Pancreas (tissue), 10 donors: Measurements from ENCODE around the gene GPR146. TPM values are rescaled to one million over a fixed set of nuclear protein-coding genes. Genes with fewer than 3 reads are reported as not detected.

Source experiments
- ATAC-seq, 4 donors: fragments of 200-7000 bp; cut with Tn5 transposase; one replicate each; pipeline versions ENCODE4 v1.8.0 to v1.9.1; 2020; ENCODE audit warnings: mild to moderate bottlenecking in 4 of 4, moderate library complexity in 4 of 4
- DNase-seq, 6 donors: peaks; one replicate each; pipeline ENCODE4 v3.0.0-alpha.2; 2020
- FAIRE-seq: peaks from 2 replicates; lab custom pipeline; 2012; peaks lifted over from hg19 to GRCh38; lab: Jason Lieb, UNC
- H3K27ac ChIP-seq, 4 donors: fragments of 200-600 bp; sonication (generic); 1 replicate in 3 of 4; 2 replicates in 1 of 4; pipeline versions ENCODE4 v1.5.0 to v1.8.0; 2020
- H3K27me3 ChIP-seq, 4 donors: fragments of 200-600 bp; one replicate each; pipeline ENCODE4 v1.8.0; 2021
- H3K36me3 ChIP-seq, 3 donors: fragments of 200-600 bp; sonication (generic) in 1 of 3; one replicate each; pipeline versions ENCODE4 v1.5.0 to v1.8.0; 2020 to 2021
- H3K4me1 ChIP-seq, 3 donors: fragments of 200-600 bp; one replicate each; pipeline ENCODE4 v1.8.0; 2021
- H3K4me3 ChIP-seq, 4 donors: fragments of 200-600 bp; sonication (generic) in 2 of 4; one replicate each; pipeline versions ENCODE4 v1.5.0 to v1.8.0; 2020 to 2021
- H3K9me3 ChIP-seq, 4 donors: fragments of 200-600 bp; one replicate each; pipeline ENCODE4 v1.8.0; 2021
- WGBS, 2 donors: extraction: QIAGEN DNeasy Blood & Tissue Kit; methylation state at CpG; one replicate each; pipeline ENCODE4 v1.1.7; 2013; 5-methylcytosine and 5-hydroxymethylcytosine counted together
- intact Hi-C, 3 donors: fragments of 100-400 bp; cut with DNase I; formaldehyde crosslinking; loops; one replicate each; pipeline versions ENCODE4 v1.11.1 to v1.14.2; 2022
- polyA plus RNA-seq, 2 donors: library from polyadenylated mRNA; stranded (reverse); fragments of 200-250 nt; gene quantifications; one replicate each; pipeline ENCODE4 v1.2.3, GENCODE V29; 2013
- total RNA-seq, 6 donors: library from RNA; stranded (reverse); fragmentation: NEBNext Ultra II Directional in 4 of 6; extraction: Animal tissue kit (Norgen Biotek cat#: 25700) in 4 of 6; gene quantifications; one replicate each; pipeline versions ENCODE4 v1.2.1 to v1.2.4, GENCODE V29; 2021 to 2023
- TF ChIP-seq, protein P1 (sequence below), 4 donors: fragments of 200-600 bp; sonication (generic) in 3 of 4; IDR thresholded peaks; one replicate each; pipeline versions ENCODE4 v1.5.0 to v1.8.0; 2021; ENCODE audit warnings: antibody characterized with exemption in 4 of 4
- donor health status: healthy with polysubstance abuse.
- donor health status: DM: no; HTN: no; CAD: no; lungs with moderate emphysema.
- donor health status: DM: no; HTN: no; CAD: no.
- donor health status: control.
- donor health status: control.
- donor health status: Bipolar disorder and iron deficiency.
- donor health status: DM: yes; HTN: yes; CAD: no.
- donor health status: DM: no; HTN: no; CAD: no.
- donor health status: DM: no; HTN: no; CAD: no.
- donor health status: DM: yes; HTN: yes; CAD: no.

The GPR146 gene
- total and polyA plus RNA-seq, 8 donors: 3.4 to 6.5 (median 4.1) TPM

- H3K9me3 ChIP-seq: no peaks in the 10 kb centered on the region
Observed at GRCh38 chr7:1049006-1049741, 4.8 kb downstream of the GPR146 start.

DNA sequence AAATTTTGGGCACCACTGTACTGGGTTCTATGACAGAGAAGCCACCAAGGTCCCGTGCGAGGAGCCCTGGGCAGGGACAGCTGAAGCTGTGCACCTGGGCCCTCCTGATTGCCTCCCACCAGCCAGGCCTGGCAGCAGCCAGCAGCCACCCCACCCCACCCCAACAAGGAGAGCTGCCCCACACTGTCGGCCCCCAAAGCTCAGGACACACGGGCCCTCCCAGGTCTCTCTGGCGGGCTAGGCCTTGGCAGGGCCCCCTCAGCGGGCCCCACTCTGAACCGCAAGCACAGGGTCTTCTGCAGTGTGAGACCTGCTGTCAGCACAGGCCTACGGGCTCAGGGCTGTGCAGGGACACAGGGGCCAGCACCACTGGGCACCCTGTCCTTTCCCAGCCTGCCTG is 5.5 kb downstream of the GPR146 start:
- Histone ChIP-seq H3K27ac (no peak overlapping the region), H3K27me3 (no peaks in the 10 kb centered on the region), H3K36me3 (no peaks in the 10 kb centered on the region), H3K9me3 (no peaks in the 10 kb centered on the region), H3K4me1 (peaks cover 19 to 23% (median 20%) of the 10 kb centered on the region in 3 donors), H3K4me3 (no peak overlapping the region)
- intact Hi-C loops: loop anchor here in 1 of 3 donors (10.0 kb wide), 1 partner anchor 145 kb away; no protein-coding TSS in a partner anchor
- FAIRE-seq: no peak
- TF ChIP-seq, protein P1, sequence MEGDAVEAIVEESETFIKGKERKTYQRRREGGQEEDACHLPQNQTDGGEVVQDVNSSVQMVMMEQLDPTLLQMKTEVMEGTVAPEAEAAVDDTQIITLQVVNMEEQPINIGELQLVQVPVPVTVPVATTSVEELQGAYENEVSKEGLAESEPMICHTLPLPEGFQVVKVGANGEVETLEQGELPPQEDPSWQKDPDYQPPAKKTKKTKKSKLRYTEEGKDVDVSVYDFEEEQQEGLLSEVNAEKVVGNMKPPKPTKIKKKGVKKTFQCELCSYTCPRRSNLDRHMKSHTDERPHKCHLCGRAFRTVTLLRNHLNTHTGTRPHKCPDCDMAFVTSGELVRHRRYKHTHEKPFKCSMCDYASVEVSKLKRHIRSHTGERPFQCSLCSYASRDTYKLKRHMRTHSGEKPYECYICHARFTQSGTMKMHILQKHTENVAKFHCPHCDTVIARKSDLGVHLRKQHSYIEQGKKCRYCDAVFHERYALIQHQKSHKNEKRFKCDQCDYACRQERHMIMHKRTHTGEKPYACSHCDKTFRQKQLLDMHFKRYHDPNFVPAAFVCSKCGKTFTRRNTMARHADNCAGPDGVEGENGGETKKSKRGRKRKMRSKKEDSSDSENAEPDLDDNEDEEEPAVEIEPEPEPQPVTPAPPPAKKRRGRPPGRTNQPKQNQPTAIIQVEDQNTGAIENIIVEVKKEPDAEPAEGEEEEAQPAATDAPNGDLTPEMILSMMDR (IDR thresholded peaks at IDR 0.05): no peak
- 90 to 92% methylated on average over 5 to 8 of the region's 8 CpGs for WGBS, 2 donors
- ATAC-seq: no peak
- peak in 2 of 6 donors; percentile 30 to 49 for DNase-seq

More at GRCh38 chr7:1049006-1049741, 4.8 kb downstream of the GPR146 start:
- DNase-seq (peak in 2 of 6 donors; percentile 25 to 51), ATAC-seq (no peak), FAIRE-seq (no peak)
- Histone ChIP-seq H3K4me1 (peaks cover 19 to 24% (median 20%) of the 10 kb centered on the region in 3 donors), H3K27me3 (no peaks in the 10 kb centered on the region), H3K4me3 (no peak overlapping the region), H3K36me3 (no peaks in the 10 kb centered on the region), H3K27ac (no peak overlapping the region)
- TF ChIP-seq, protein P1 (IDR thresholded peaks at IDR 0.05): no peak
- 84 to 87% methylated on average over 23 of the region's 23 CpGs for WGBS, 2 donors
- intact Hi-C loops: no loop called here

GRCh38 chr7:1050254-1050906 is 6.0 kb downstream of the GPR146 start:
- Histone ChIP-seq H3K27me3 (no peaks in the 10 kb centered on the region), H3K4me3 (no peak overlapping the region), H3K9me3 (no peaks in the 10 kb centered on the region), H3K27ac (no peak overlapping the region), H3K4me1 (peaks cover 14 to 17% (median 15%) of the 10 kb centered on the region in 3 donors), H3K36me3 (no peaks in the 10 kb centered on the region)
- FAIRE-seq (no peak), ATAC-seq (no peak), DNase-seq (peak in 1 of 6 donors; percentile 51)
- TF ChIP-seq, protein P1 (IDR thresholded peaks at IDR 0.05): no peak
- WGBS, 2 donors: 93 to 95% methylated on average over 30 of the region's 30 CpGs
- intact Hi-C loops: loop anchor here in 1 of 3 donors (10.0 kb wide), 1 partner anchor 146 kb away; no protein-coding TSS in a partner anchor

- peaks cover 8 to 12% (median 9%) of the 10 kb centered on the region in 3 donors for H3K4me1 ChIP-seq
- WGBS, 2 donors: 82 to 90% methylated on average over 22 of the region's 22 CpGs
- FAIRE-seq: no peak
Observed at GRCh38 chr7:1050956-1051690, 6.8 kb downstream of the GPR146 start.

More at GRCh38 chr7:1050956-1051690, 6.8 kb downstream of the GPR146 start:
- Histone ChIP-seq H3K9me3 (no peaks in the 10 kb centered on the region), H3K4me3 (no peak overlapping the region), H3K27me3 (no peaks in the 10 kb centered on the region), H3K36me3 (no peaks in the 10 kb centered on the region), H3K27ac (no peak overlapping the region)
- DNase-seq (peak in 2 of 6 donors; percentile 20 to 49), ATAC-seq (no peak)
- TF ChIP-seq, protein P1 (IDR thresholded peaks at IDR 0.05): no peak
- intact Hi-C loops: loop anchor here in 1 of 3 donors (10.0 kb wide), 1 partner anchor 146 kb away; no protein-coding TSS in a partner anchor
